Vagina (tissue), 2 donors: Measurements from ENCODE around the gene TULP1.

Source experiments
- CTCF ChIP-seq, 3 experiments: fragments of 450-650 bp in 2 of 3; fragments of 200-600 bp in 1 of 3; sonication (generic) in 1 of 3; IDR thresholded peaks; one replicate each; pipeline ENCODE4 v1.5.1; 2017 to 2019; ENCODE audit warnings: antibody characterized with exemption in 3 of 3, mild to moderate bottlenecking in 2 of 3, moderate library complexity in 2 of 3
- POLR2AphosphoS5 ChIP-seq, 2 donors: sonication (generic); formaldehyde crosslinking; IDR thresholded peaks; one replicate each; pipeline ENCODE4 v1.9.0; 2017; ENCODE audit warnings: antibody characterized with exemption in 2 of 2, mild to moderate bottlenecking in 2 of 2, low read depth in 1 of 2; ENCODE audit not compliant: insufficient read depth in 1 of 2

GRCh38 chr6:35503534-35503933 lies 9.2 kb downstream of the TULP1 start:
- no peak for TF ChIP-seq POLR2AphosphoS5 (IDR thresholded peaks at IDR 0.05; ENCODE audit: insufficient read depth in 1 of 2, low read depth in 1 of 2)
- TF ChIP-seq CTCF (IDR thresholded peaks at IDR 0.05) = no peak
